Measurements from ENCODE around the gene ZNF175. TPM values are rescaled to one million over a fixed set of nuclear protein-coding genes. Genes with fewer than 3 reads are reported as not detected.
A peak's percentile ranks its signal among the peaks of the same experiment; 100 is the strongest.

ZNF175 gene
- total and polyA plus RNA-seq, 9 of the 15 experiments (the other 6 are each of a cell fraction or from before 2014, with no cell fraction given), result 3.7 to 37.9 (median 14.0) TPM

DNA sequence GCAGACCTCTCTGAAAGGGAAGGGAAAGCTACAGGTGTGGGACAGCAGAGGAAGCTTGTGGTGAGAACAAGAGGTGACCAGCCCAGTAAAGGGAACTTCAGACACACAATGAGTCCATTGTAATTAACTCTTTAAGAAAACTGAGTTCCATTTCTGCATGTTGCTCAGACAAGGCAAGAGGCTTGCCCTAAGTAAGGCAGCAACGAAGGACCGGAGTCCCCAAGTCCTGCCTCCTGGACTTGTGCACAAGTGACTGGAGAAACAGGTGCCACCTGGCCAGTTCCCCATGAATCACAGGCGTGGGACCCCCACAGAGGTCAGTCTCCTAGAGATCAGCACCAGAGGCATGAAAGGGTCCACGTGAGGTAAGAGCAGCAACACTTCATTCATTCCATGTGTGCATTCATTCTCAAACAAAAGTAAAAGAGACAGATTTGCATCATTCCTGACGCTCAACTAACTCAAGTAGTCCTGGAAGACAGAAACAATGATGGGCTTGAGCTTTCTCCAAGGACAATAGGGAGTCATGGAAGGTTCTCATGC is 24.9 kb upstream of the ZNF175 start (continued):
- TF ChIP-seq TCF7L2 (IDR thresholded peaks at IDR 0.05; ENCODE audit: low read depth, low read length) (no peak), SMAD1 (IDR thresholded peaks at IDR 0.05; ENCODE audit: low read depth, low read length, partially characterized antibody) (no peak), NR4A1 (CRISPR knock-in tag; IDR thresholded peaks at IDR 0.05) (no peak), NR4A1 (tag; IDR thresholded peaks at IDR 0.05) (peak; percentile 90), CBX3 (IDR thresholded peaks at IDR 0.05; ENCODE audit: borderline replicate concordance in 1 of 2, low read length in 2 of 2) (no peak), RBM39 (optimal IDR thresholded peaks at IDR 0.05; ENCODE audit: low read depth, low read length) (no peak), ETV6 (IDR thresholded peaks at IDR 0.05; ENCODE audit: borderline replicate concordance in 1 of 2, low read depth in 2 of 2, low read length in 1 of 2) (no peak), ETV6 (CRISPR knock-in tag; IDR thresholded peaks at IDR 0.05; ENCODE audit: borderline replicate concordance) (no peak), DIDO1 (tag; IDR thresholded peaks at IDR 0.05; ENCODE audit: low read depth) (no peak), U2AF2 (optimal IDR thresholded peaks at IDR 0.05; ENCODE audit: low read depth, low read length) (no peak), EP300 (IDR thresholded peaks at IDR 0.05; ENCODE audit: low read length) (no peak), MAZ (CRISPR knock-in tag; conservative IDR thresholded peaks at IDR 0.05 in 1 of 2, IDR thresholded peaks at IDR 0.05 in 1 of 2) (no peak), HNRNPK (IDR thresholded peaks at IDR 0.05; ENCODE audit: low read depth, low read length, poor library complexity, severe bottlenecking) (no peak), ADNP (tag; IDR thresholded peaks at IDR 0.05) (no peak), ZNF354B (CRISPR knock-in tag; IDR thresholded peaks at IDR 0.05) (no peak), ZNF445 (CRISPR knock-in tag; IDR thresholded peaks at IDR 0.05; ENCODE audit: low read depth) (no peak), ZNF12 (CRISPR knock-in tag; IDR thresholded peaks at IDR 0.05) (no peak)
- TF ChIP-seq, protein P1, sequence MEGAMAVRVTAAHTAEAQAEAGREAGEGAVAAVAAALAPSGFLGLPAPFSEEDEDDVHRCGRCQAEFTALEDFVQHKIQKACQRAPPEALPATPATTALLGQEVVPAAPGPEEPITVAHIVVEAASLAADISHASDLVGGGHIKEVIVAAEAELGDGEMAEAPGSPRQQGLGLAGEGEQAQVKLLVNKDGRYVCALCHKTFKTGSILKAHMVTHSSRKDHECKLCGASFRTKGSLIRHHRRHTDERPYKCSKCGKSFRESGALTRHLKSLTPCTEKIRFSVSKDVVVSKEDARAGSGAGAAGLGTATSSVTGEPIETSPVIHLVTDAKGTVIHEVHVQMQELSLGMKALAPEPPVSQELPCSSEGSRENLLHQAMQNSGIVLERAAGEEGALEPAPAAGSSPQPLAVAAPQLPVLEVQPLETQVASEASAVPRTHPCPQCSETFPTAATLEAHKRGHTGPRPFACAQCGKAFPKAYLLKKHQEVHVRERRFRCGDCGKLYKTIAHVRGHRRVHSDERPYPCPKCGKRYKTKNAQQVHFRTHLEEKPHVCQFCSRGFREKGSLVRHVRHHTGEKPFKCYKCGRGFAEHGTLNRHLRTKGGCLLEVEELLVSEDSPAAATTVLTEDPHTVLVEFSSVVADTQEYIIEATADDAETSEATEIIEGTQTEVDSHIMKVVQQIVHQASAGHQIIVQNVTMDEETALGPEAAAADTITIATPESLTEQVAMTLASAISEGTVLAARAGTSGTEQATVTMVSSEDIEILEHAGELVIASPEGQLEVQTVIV (CRISPR knock-in tag; IDR thresholded peaks at IDR 0.05; ENCODE audit: borderline replicate concordance), result no peak
- TF ChIP-seq, protein P2, sequence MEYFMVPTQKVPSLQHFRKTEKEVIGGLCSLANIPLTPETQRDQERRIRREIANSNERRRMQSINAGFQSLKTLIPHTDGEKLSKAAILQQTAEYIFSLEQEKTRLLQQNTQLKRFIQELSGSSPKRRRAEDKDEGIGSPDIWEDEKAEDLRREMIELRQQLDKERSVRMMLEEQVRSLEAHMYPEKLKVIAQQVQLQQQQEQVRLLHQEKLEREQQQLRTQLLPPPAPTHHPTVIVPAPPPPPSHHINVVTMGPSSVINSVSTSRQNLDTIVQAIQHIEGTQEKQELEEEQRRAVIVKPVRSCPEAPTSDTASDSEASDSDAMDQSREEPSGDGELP (CRISPR knock-in tag; IDR thresholded peaks at IDR 0.05; ENCODE audit: borderline replicate concordance), result no peak
- TF ChIP-seq, protein P3, sequence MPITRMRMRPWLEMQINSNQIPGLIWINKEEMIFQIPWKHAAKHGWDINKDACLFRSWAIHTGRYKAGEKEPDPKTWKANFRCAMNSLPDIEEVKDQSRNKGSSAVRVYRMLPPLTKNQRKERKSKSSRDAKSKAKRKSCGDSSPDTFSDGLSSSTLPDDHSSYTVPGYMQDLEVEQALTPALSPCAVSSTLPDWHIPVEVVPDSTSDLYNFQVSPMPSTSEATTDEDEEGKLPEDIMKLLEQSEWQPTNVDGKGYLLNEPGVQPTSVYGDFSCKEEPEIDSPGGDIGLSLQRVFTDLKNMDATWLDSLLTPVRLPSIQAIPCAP (CRISPR knock-in tag; IDR thresholded peaks at IDR 0.05; ENCODE audit: borderline replicate concordance), result no peak
- TF ChIP-seq, protein P4, sequence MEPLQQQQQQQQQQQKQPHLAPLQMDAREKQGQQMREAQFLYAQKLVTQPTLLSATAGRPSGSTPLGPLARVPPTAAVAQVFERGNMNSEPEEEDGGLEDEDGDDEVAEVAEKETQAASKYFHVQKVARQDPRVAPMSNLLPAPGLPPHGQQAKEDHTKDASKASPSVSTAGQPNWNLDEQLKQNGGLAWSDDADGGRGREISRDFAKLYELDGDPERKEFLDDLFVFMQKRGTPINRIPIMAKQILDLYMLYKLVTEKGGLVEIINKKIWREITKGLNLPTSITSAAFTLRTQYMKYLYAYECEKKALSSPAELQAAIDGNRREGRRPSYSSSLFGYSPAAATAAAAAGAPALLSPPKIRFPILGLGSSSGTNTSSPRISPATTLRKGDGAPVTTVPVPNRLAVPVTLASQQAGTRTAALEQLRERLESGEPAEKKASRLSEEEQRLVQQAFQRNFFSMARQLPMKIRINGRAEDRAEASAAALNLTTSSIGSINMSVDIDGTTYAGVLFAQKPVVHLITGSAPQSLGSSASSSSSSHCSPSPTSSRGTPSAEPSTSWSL (CRISPR knock-in tag; IDR thresholded peaks at IDR 0.05; ENCODE audit: borderline replicate concordance), result 0 out of 2 replicates have a peak, but pooled peaks have one; percentile 65
- TF ChIP-seq, protein P5, sequence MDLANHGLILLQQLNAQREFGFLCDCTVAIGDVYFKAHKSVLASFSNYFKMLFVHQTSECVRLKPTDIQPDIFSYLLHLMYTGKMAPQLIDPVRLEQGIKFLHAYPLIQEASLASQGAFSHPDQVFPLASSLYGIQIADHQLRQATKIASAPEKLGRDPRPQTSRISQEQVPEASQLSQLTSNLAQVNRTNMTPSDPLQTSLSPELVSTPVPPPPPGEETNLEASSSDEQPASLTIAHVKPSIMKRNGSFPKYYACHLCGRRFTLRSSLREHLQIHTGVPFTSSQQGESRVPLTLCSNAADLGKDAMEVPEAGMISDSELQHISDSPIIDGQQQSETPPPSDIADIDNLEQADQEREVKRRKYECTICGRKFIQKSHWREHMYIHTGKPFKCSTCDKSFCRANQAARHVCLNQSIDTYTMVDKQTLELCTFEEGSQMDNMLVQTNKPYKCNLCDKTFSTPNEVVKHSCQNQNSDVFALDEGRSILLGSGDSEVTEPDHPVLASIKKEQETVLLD (IDR thresholded peaks at IDR 0.05), result no peak

Measured in K562 (cell line).